Activated CD8-positive, alpha-beta T cell treated with anti-CD3 and anti-CD28 coated beads for 36 hours (primary cell): Measurements from ENCODE around the gene CNBD2. TPM values are rescaled to one million over a fixed set of nuclear protein-coding genes. Genes with fewer than 3 reads are reported as not detected.
"Not testable (repeated sequence)": the region's sequence is repeated elsewhere in the genome, so short reads cannot be mapped to it uniquely, and the experiment has no call there.

Experiments used
- ATAC-seq: fragments of 200-7000 bp; cut with Tn5 transposase; one replicate; pipeline ENCODE4 v1.10.0; 2021; ENCODE audit warnings: mild to moderate bottlenecking, moderate library complexity
- CTCF ChIA-PET: fragments of 350-600 bp; sonication (Branson Sonifier 250); formaldehyde crosslinking; loops from one replicate; lab custom pipeline; 2021; ENCODE audit warnings: antibody characterized with exemption; lab: Charles Lee
- POLR2A ChIA-PET: fragments of 350-600 bp; sonication (Branson Sonifier 250); formaldehyde crosslinking; loops from one replicate; lab custom pipeline; 2021; ENCODE audit warnings: antibody characterized with exemption; lab: Charles Lee
- DNase-seq: peaks from one replicate; pipeline ENCODE4 v3.0.0-alpha.2; 2020
- H3K27ac Mint-ChIP-seq: one replicate; pipeline ENCODE4 v1.8.0; 2021; ENCODE audit warnings: mild to moderate bottlenecking, mixed read lengths
- H3K27me3 Mint-ChIP-seq: one replicate; pipeline ENCODE4 v1.8.0; 2021; ENCODE audit warnings: mixed read lengths
- H3K36me3 Mint-ChIP-seq: one replicate; pipeline ENCODE4 v1.8.0; 2021; ENCODE audit warnings: low read depth, mixed read lengths
- H3K4me1 Mint-ChIP-seq: one replicate; pipeline ENCODE4 v1.8.0; 2021; ENCODE audit warnings: low read depth, mixed read lengths
- H3K4me3 Mint-ChIP-seq: one replicate; pipeline ENCODE4 v1.8.0; 2021; ENCODE audit warnings: mild to moderate bottlenecking, moderate library complexity, mixed read lengths
- H3K9me3 Mint-ChIP-seq: one replicate; pipeline ENCODE4 v1.8.0; 2021; ENCODE audit warnings: mixed read lengths
- CTCF ChIP-seq: fragments of 200-600 bp; IDR thresholded peaks from one replicate; pipeline ENCODE4 v1.8.0; 2022; ENCODE audit warnings: antibody characterized with exemption, mild to moderate bottlenecking
- intact Hi-C: fragments of 100-400 bp; cut with micrococcal nuclease; formaldehyde crosslinking; loops from one replicate; pipeline ENCODE4 v1.10.0; 2022
- total RNA-seq, 2 experiments: library from RNA; stranded (reverse); gene quantifications; one replicate each; pipeline ENCODE4 v1.2.3, GENCODE V29; 2021

Gene CNBD2
- total RNA-seq, 2 experiments from 2014 or later = 4.9 to 6.1 TPM

- no peaks in the 10 kb centered on the region for H3K36me3 Mint-ChIP-seq
- CTCF ChIA-PET = no interaction called here
Observed at GRCh38 chr20:36017048-36017951, 48.9 kb downstream of the CNBD2 start.

GRCh38 chr20:36018208-36018988 lies 50.0 kb downstream of the CNBD2 start:
- Mint-ChIP-seq H3K27me3 (peaks cover 2% of the 10 kb centered on the region), H3K4me3 (no peak overlapping the region), H3K36me3 (no peaks in the 10 kb centered on the region), H3K27ac (no peak overlapping the region), H3K9me3 (no peaks in the 10 kb centered on the region), H3K4me1 (no peaks in the 10 kb centered on the region)
- ATAC-seq = no peak
- DNase-seq = no peak
- ChIA-PET POLR2A (no interaction called here), CTCF (interaction anchor here (1.9 to 2.5 kb wide), 2 partner anchors 25 to 120 kb away, joined by 5 to 13 read pairs; no protein-coding TSS in a partner anchor)
- no peak for TF ChIP-seq CTCF
- intact Hi-C loops = no loop called here

More at GRCh38 chr20:36017048-36017951, 48.9 kb downstream of the CNBD2 start:
- H3K27me3 Mint-ChIP-seq = peaks cover 2% of the 10 kb centered on the region
- H3K9me3 Mint-ChIP-seq = no peaks in the 10 kb centered on the region
- H3K4me1 Mint-ChIP-seq = no peaks in the 10 kb centered on the region
- POLR2A ChIA-PET = no interaction called here
- no peak overlapping the region for H3K27ac Mint-ChIP-seq
- no peak for DNase-seq
- intact Hi-C loops = no loop called here
- ATAC-seq = no peak
- no peak for TF ChIP-seq CTCF
- H3K4me3 Mint-ChIP-seq = no peak overlapping the region

- ATAC-seq, DNase-seq, H3K4me1 Mint-ChIP-seq, H3K27me3 Mint-ChIP-seq, H3K9me3 Mint-ChIP-seq, H3K27ac Mint-ChIP-seq, H3K36me3 Mint-ChIP-seq, intact Hi-C loops, POLR2A ChIA-PET, H3K4me3 Mint-ChIP-seq: not testable (repeated sequence)
- CTCF ChIA-PET = interaction anchor here (1.0 to 1.4 kb wide), 2 partner anchors 33 to 112 kb away, joined by 3 to 6 read pairs; no protein-coding TSS in a partner anchor
Observed at GRCh38 chr20:36026131-36026530, 57.7 kb downstream of the CNBD2 start.

- peaks cover 3% of the 10 kb centered on the region for H3K27me3 Mint-ChIP-seq
- TF ChIP-seq CTCF = no peak
- H3K4me3 Mint-ChIP-seq = no peak overlapping the region
- no peak overlapping the region for H3K27ac Mint-ChIP-seq
- intact Hi-C loops = no loop called here
- ChIA-PET POLR2A (no interaction called here), CTCF (interaction anchor here (1.4 to 1.6 kb wide), 2 partner anchors 34 to 38 kb away, joined by 3 to 5 read pairs; no protein-coding TSS in a partner anchor)
- DNase-seq (no peak), ATAC-seq (no peak)
- no peaks in the 10 kb centered on the region for H3K36me3 Mint-ChIP-seq
- H3K4me1 Mint-ChIP-seq = no peaks in the 10 kb centered on the region
- H3K9me3 Mint-ChIP-seq = no peaks in the 10 kb centered on the region
Observed at GRCh38 chr20:36028106-36028808, 59.9 kb downstream of the CNBD2 start.

GRCh38 chr20:36030149-36030548 lies 61.8 kb downstream of the CNBD2 start:
- H3K4me1 Mint-ChIP-seq = no peaks in the 10 kb centered on the region
- ATAC-seq (no peak), DNase-seq (no peak)
- H3K27ac Mint-ChIP-seq = no peak overlapping the region
- intact Hi-C loops = no loop called here
- no peaks in the 10 kb centered on the region for H3K9me3 Mint-ChIP-seq
- POLR2A ChIA-PET = no interaction called here
- H3K36me3 Mint-ChIP-seq = no peaks in the 10 kb centered on the region
- TF ChIP-seq CTCF = no peak
- no peak overlapping the region for H3K4me3 Mint-ChIP-seq
- peaks cover 3% of the 10 kb centered on the region for H3K27me3 Mint-ChIP-seq
- CTCF ChIA-PET = interaction anchor here (1.1 to 2.0 kb wide), 3 partner anchors 38 to 169 kb away, joined by 5 to 6 read pairs (median 6); no protein-coding TSS in a partner anchor
